Vagina (tissue), 2 donors: ENCODE measurements around the gene B4GALNT4. TPM values are rescaled to one million over a fixed set of nuclear protein-coding genes. Genes with fewer than 3 reads are reported as not detected.

ENCODE experiments used
- DNase-seq, 2 donors: peaks; one replicate each; pipeline ENCODE4 v3.0.0-alpha.2; 2017; ENCODE audit errors: extremely low spot score in 2 of 2
- H3K27ac ChIP-seq: fragments of 200-600 bp; sonication (generic); one replicate; pipeline ENCODE4 v1.5.1; 2019
- H3K27me3 ChIP-seq: fragments of 200-600 bp; sonication (generic); one replicate; pipeline ENCODE4 v1.5.1; 2019
- H3K36me3 ChIP-seq, 2 donors: fragments of 200-600 bp; sonication (generic); one replicate each; pipeline ENCODE4 v1.5.1; 2017 to 2019
- H3K4me1 ChIP-seq: fragments of 200-600 bp; sonication (generic); one replicate; pipeline ENCODE4 v1.5.1; 2019
- H3K4me3 ChIP-seq, 2 donors: fragments of 200-600 bp; sonication (generic); 1 replicate in 1 of 2; 2 replicates in 1 of 2; pipeline ENCODE4 v1.5.1; 2016 to 2019
- H3K9me3 ChIP-seq: fragments of 200-600 bp; sonication (generic); one replicate; pipeline ENCODE4 v1.5.1; 2019
- CTCF ChIP-seq, 3 experiments: fragments of 450-650 bp in 2 of 3; fragments of 200-600 bp in 1 of 3; sonication (generic) in 1 of 3; IDR thresholded peaks; one replicate each; pipeline ENCODE4 v1.5.1; 2017 to 2019; ENCODE audit warnings: antibody characterized with exemption in 3 of 3, mild to moderate bottlenecking in 2 of 3, moderate library complexity in 2 of 3
- POLR2A ChIP-seq, 2 donors: fragments of 450-650 bp; IDR thresholded peaks; one replicate each; pipeline ENCODE4 v1.6.1; 2017; ENCODE audit warnings: antibody characterized with exemption in 2 of 2, mild to moderate bottlenecking in 2 of 2, moderate library complexity in 2 of 2
- POLR2AphosphoS5 ChIP-seq, 2 donors: sonication (generic); formaldehyde crosslinking; IDR thresholded peaks; one replicate each; pipeline ENCODE4 v1.9.0; 2017; ENCODE audit warnings: antibody characterized with exemption in 2 of 2, mild to moderate bottlenecking in 2 of 2, low read depth in 1 of 2; ENCODE audit not compliant: insufficient read depth in 1 of 2
- intact Hi-C: fragments of 100-400 bp; cut with DNase I; formaldehyde crosslinking; loops from one replicate; pipeline ENCODE4 v1.15.1; 2023
- total RNA-seq: library from RNA; depleted of rRNA; stranded (reverse); fragments of >200 nt; gene quantifications from one replicate; pipeline ENCODE4 v1.2.3, GENCODE V29; 2016

Gene B4GALNT4
- total RNA-seq, 1 donor from 2014 or later, result 15.5 TPM

DNA sequence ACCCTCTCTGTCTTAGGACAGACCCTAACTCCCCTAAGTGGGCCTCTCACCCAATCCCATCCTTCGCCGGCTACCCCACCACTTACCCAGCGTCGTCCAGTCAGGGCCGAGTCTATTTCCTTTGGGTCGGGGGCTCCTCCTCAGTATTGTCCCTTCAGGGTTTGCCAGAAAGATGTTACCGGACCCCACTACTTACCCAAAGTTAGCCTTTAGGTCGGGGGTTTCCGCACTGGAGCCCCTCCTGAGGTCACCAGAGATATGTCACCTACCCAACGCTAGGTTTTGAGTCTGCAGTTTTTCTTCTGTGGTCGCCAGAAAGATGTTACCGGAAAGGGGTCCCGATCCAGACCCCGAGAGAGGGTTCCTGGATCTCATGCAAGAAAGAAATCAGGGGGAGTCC lies 17.9 kb upstream of the B4GALNT4 start:
- H3K4me3 ChIP-seq, result no peak overlapping the region
- TF ChIP-seq POLR2AphosphoS5 (IDR thresholded peaks at IDR 0.05; ENCODE audit: insufficient read depth in 1 of 2, low read depth in 1 of 2) (no peak), CTCF (IDR thresholded peaks at IDR 0.05) (no peak), POLR2A (IDR thresholded peaks at IDR 0.05) (no peak)
- H3K27me3 ChIP-seq, result no peaks in the 10 kb centered on the region
- H3K36me3 ChIP-seq, result no peaks in the 10 kb centered on the region
- H3K27ac ChIP-seq, result peak overlapping the region; percentile 30
- DNase-seq, result no peak
- no peaks in the 10 kb centered on the region for H3K9me3 ChIP-seq
- H3K4me1 ChIP-seq, result peaks cover 44% of the 10 kb centered on the region
- intact Hi-C loops, result no loop called here

- TF ChIP-seq POLR2AphosphoS5 (IDR thresholded peaks at IDR 0.05; ENCODE audit: insufficient read depth in 1 of 2, low read depth in 1 of 2) (no peak), CTCF (IDR thresholded peaks at IDR 0.05) (no peak), POLR2A (IDR thresholded peaks at IDR 0.05) (no peak)
- no peaks in the 10 kb centered on the region for H3K27me3 ChIP-seq
- peaks cover 44% of the 10 kb centered on the region for H3K4me1 ChIP-seq
- peak overlapping the region; percentile 100 for H3K27ac ChIP-seq
- H3K9me3 ChIP-seq, result no peaks in the 10 kb centered on the region
- intact Hi-C loops, result loop anchor here (2.0 kb wide), 1 partner anchor 26 kb away; no protein-coding TSS in a partner anchor
- H3K36me3 ChIP-seq, result no peaks in the 10 kb centered on the region
- H3K4me3 ChIP-seq, result no peak overlapping the region
- no peak for DNase-seq
These were observed 16.8 kb upstream of the B4GALNT4 start for GRCh38 chr11:352456-353031.

GRCh38 chr11:353179-353873 lies 16.0 kb upstream of the B4GALNT4 start:
- H3K9me3 ChIP-seq, result no peaks in the 10 kb centered on the region
- no peak for DNase-seq
- peak overlapping the region in 1 of 2 donors; percentile 19 for H3K4me3 ChIP-seq
- intact Hi-C loops, result loop anchor here (2.0 kb wide), 1 partner anchor 27 kb away; no protein-coding TSS in a partner anchor
- TF ChIP-seq CTCF (IDR thresholded peaks at IDR 0.05) (no peak), POLR2A (IDR thresholded peaks at IDR 0.05) (peak in 1 of 2 donors; percentile 36), POLR2AphosphoS5 (IDR thresholded peaks at IDR 0.05; ENCODE audit: insufficient read depth in 1 of 2, low read depth in 1 of 2) (peak; percentile 84 to 88)
- peaks cover 44% of the 10 kb centered on the region for H3K4me1 ChIP-seq
- H3K27me3 ChIP-seq, result no peaks in the 10 kb centered on the region
- H3K27ac ChIP-seq, result peak overlapping the region; percentile 100
- H3K36me3 ChIP-seq, result no peaks in the 10 kb centered on the region

GRCh38 chr11:355581-356458 lies 13.5 kb upstream of the B4GALNT4 start:
- Histone ChIP-seq H3K36me3 (no peaks in the 10 kb centered on the region), H3K9me3 (no peaks in the 10 kb centered on the region), H3K27ac (peak overlapping the region; percentile 100), H3K27me3 (no peaks in the 10 kb centered on the region), H3K4me1 (peaks cover 40% of the 10 kb centered on the region), H3K4me3 (peak overlapping the region; percentile 42 to 50)
- peak in 1 of 2 donors; percentile 96 for DNase-seq
- peak in 1 of 2 donors; percentile 51 for TF ChIP-seq POLR2A (IDR thresholded peaks at IDR 0.05)
- peak; percentile 79 to 88 for TF ChIP-seq POLR2AphosphoS5 (IDR thresholded peaks at IDR 0.05; ENCODE audit: insufficient read depth in 1 of 2, low read depth in 1 of 2)
- no peak for TF ChIP-seq CTCF (IDR thresholded peaks at IDR 0.05)
- intact Hi-C loops, result loop anchor here (5.0 kb wide), 3 partner anchors 49 to 161 kb away; partner anchors contain the start of genes BET1L, IFITM2 and RIC8A
